ENCODE measurements around the gene SRF. TPM values are rescaled to one million over a fixed set of nuclear protein-coding genes. Genes with fewer than 3 reads are reported as not detected.

Gene SRF
- total and polyA plus RNA-seq, 8 donors: 7.2 to 12.8 (median 10.9) TPM

GRCh38 chr6:43189776-43190304, 18.8 kb downstream of the SRF start:
- Histone ChIP-seq H3K4me3 (no peak overlapping the region), H3K36me3 (peaks cover 0 to 19% (median 2%) of the 10 kb centered on the region in 3 donors), H3K27ac (no peak overlapping the region), H3K9me3 (no peaks in the 10 kb centered on the region), H3K4me1 (no peaks in the 10 kb centered on the region), H3K27me3 (no peaks in the 10 kb centered on the region)
- ATAC-seq: no peak
- intact Hi-C loops (cut with DNase I): no loop called here
- DNase-seq: no peak
- FAIRE-seq: no peak
- TF ChIP-seq, protein P1, sequence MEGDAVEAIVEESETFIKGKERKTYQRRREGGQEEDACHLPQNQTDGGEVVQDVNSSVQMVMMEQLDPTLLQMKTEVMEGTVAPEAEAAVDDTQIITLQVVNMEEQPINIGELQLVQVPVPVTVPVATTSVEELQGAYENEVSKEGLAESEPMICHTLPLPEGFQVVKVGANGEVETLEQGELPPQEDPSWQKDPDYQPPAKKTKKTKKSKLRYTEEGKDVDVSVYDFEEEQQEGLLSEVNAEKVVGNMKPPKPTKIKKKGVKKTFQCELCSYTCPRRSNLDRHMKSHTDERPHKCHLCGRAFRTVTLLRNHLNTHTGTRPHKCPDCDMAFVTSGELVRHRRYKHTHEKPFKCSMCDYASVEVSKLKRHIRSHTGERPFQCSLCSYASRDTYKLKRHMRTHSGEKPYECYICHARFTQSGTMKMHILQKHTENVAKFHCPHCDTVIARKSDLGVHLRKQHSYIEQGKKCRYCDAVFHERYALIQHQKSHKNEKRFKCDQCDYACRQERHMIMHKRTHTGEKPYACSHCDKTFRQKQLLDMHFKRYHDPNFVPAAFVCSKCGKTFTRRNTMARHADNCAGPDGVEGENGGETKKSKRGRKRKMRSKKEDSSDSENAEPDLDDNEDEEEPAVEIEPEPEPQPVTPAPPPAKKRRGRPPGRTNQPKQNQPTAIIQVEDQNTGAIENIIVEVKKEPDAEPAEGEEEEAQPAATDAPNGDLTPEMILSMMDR (IDR thresholded peaks at IDR 0.05): no peak
- 77 to 79% methylated on average over 6 of the region's 6 CpGs for WGBS, 2 donors

- Histone ChIP-seq H3K9me3 (no peaks in the 10 kb centered on the region), H3K27ac (no peak overlapping the region), H3K4me1 (no peaks in the 10 kb centered on the region), H3K4me3 (no peak overlapping the region), H3K36me3 (peaks cover 0 to 24% (median 2%) of the 10 kb centered on the region in 3 donors), H3K27me3 (no peaks in the 10 kb centered on the region)
- TF ChIP-seq, protein P1 (IDR thresholded peaks at IDR 0.05): no peak
- ATAC-seq: no peak
- no peak for FAIRE-seq
- DNase-seq: no peak
- 94 to 99% methylated on average over 9 of the region's 9 CpGs for WGBS, 2 donors
- intact Hi-C loops (cut with DNase I): no loop called here
Measured at GRCh38 chr6:43192911-43193310, 21.8 kb downstream of the SRF start.

DNA sequence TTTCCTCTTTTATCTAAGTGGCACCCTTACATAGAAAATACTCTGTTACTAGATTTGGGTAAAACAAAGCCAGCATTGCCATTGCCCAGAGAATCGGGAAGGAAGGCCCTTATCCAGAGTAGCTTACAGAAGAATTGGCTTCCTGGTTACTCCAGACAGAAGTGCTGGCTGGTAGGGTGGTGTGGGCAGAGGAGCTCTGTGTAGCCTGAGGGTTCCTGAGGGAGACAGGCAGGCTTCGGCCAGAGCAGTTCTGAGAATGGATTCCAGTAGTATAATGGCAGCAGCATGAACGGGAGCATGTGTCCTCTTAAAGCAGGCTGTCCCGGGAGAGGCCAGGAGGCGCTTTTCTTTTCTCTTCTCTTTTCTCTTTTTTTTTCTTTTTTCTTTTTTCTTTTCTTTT, 22.9 kb downstream of the SRF start:
- DNase-seq: no peak
- intact Hi-C loops (cut with DNase I): no loop called here

GRCh38 chr6:43196337-43196736, 25.3 kb downstream of the SRF start:
- FAIRE-seq (no peak), DNase-seq (no peak), ATAC-seq (no peak)
- Histone ChIP-seq H3K4me1 (no peaks in the 10 kb centered on the region), H3K4me3 (no peak overlapping the region), H3K27me3 (no peaks in the 10 kb centered on the region), H3K27ac (no peak overlapping the region), H3K9me3 (no peaks in the 10 kb centered on the region), H3K36me3 (peaks cover 0 to 18% (median 2%) of the 10 kb centered on the region in 3 donors)
- WGBS, 2 donors: 90 to 92% methylated on average over 5 of the region's 5 CpGs
- TF ChIP-seq, protein P1 (IDR thresholded peaks at IDR 0.05): no peak
- intact Hi-C loops (cut with DNase I): no loop called here

More for the DNA sequence above, 22.9 kb downstream of the SRF start:
- H3K4me3 ChIP-seq: no peak overlapping the region
- no peaks in the 10 kb centered on the region for H3K4me1 ChIP-seq
- no peak for ATAC-seq
- no peak for FAIRE-seq
- no peaks in the 10 kb centered on the region for H3K9me3 ChIP-seq
- H3K36me3 ChIP-seq: peaks cover 0 to 19% (median 2%) of the 10 kb centered on the region in 3 donors
- H3K27me3 ChIP-seq: no peaks in the 10 kb centered on the region
- H3K27ac ChIP-seq: no peak overlapping the region
- WGBS, 2 donors: 95 to 97% methylated on average over 5 of the region's 5 CpGs
- TF ChIP-seq, protein P1 (IDR thresholded peaks at IDR 0.05): no peak

- intact Hi-C loops (cut with DNase I): no loop called here
- Histone ChIP-seq H3K4me3 (no peak overlapping the region), H3K9me3 (no peaks in the 10 kb centered on the region), H3K27me3 (no peaks in the 10 kb centered on the region), H3K36me3 (peaks cover 0 to 14% (median 0%) of the 10 kb centered on the region in 3 donors), H3K4me1 (no peaks in the 10 kb centered on the region), H3K27ac (no peak overlapping the region)
- FAIRE-seq (no peak), ATAC-seq (no peak), DNase-seq (no peak)
- 92 to 93% methylated on average over 6 of the region's 6 CpGs for WGBS, 2 donors
- TF ChIP-seq, protein P1 (IDR thresholded peaks at IDR 0.05): no peak
Measured at GRCh38 chr6:43199912-43200311, 28.8 kb downstream of the SRF start.
